NCI-H345 treated with DMSO at 0.1 percent for 48 hours (cell line): ENCODE data around the gene POLR1B.
"Not testable (repeated sequence)": the region's sequence is repeated elsewhere in the genome, so short reads cannot be mapped to it uniquely, and the experiment has no call there.

Experiments
- DNase-seq: peaks from one replicate; lab custom pipeline; 2025; ENCODE audit not compliant: unreplicated experiment; lab: John Stamatoyannopoulos, UW

Gene POLR1B

GRCh38 chr2:112542123-112542983, at the start of gene POLR1B:
Gene POLR1B (plus strand): TSS chr2:112542465. CDS start chr2:112542495, 30 bp downstream.
- peak; percentile 85 for DNase-seq

- no peak for DNase-seq
Observed at GRCh38 chr2:112493048-112493447, 49.2 kb upstream of the POLR1B start.

GRCh38 chr2:112493858-112494648, 48.2 kb upstream of the POLR1B start:
- no peak for DNase-seq

DNA sequence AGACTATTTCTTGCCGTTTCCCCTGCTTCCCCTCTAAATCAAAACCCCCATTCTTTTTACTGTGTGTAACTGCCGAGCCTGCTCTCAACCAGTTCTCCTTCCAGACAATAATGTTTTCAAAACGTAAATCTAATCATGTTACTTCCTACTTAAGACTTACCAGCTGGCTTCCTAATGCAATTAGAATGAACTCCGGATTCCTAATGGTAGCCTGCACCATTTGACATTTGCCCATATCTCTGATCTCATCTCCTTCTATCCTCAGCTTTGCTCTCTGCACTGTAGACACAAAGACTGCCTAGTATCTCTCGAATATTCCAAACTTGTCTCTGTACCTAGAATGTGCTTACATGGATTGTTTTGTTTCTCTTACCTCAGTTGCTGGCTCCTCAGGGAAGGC, 47.4 kb upstream of the POLR1B start:
- no peak for DNase-seq

DNA sequence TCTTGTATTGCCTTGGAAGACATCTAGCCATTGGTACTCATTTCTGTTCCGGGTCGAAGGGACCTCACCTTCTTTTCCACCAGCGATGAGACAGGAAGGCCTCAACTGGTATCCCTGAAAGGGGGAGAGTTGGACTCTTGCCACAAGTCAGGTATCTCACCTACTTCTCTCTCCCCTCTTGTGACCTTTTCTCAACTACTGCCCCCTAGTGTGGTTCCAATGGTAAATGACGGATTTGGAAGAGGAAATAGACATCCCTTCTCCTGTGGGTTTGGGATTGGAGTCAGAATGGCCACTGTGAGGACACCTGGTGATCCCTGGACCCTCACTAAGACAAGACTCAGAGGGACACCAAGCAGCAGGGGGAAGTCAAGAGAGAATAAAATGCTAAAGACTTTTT, 46.4 kb upstream of the POLR1B start:
- not testable (repeated sequence) for DNase-seq

DNA sequence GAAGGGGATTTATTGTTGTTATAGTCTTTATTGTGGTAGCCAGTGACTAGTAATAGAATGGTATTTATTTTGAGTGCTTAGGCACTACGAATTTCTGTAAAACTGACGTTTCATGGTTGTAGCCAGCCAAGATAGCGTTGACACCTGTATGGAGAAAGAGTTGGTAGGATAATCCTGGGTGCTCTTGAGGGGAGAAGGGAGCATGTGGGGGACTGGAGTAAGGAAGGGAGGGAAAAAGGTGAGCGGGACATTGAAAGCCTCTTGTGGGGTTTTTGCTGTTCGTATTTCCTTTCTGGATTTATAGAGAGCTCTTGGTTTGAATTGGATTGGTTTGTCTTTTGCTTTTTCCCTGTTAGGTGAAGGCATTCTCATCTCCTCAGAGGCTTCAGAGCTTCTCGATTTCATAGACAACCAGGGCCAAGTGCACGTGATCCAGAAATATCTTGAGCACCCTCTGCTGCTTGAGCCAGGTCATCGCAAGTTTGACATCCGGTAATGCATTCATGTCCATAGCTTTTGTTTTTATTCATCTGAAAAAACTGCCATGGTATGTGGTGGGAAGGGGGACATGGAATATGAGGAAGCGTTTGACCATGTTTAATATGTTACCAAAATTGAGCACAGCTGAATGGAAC, 41.3 kb upstream of the POLR1B start:
- DNase-seq: not testable (repeated sequence)

DNA sequence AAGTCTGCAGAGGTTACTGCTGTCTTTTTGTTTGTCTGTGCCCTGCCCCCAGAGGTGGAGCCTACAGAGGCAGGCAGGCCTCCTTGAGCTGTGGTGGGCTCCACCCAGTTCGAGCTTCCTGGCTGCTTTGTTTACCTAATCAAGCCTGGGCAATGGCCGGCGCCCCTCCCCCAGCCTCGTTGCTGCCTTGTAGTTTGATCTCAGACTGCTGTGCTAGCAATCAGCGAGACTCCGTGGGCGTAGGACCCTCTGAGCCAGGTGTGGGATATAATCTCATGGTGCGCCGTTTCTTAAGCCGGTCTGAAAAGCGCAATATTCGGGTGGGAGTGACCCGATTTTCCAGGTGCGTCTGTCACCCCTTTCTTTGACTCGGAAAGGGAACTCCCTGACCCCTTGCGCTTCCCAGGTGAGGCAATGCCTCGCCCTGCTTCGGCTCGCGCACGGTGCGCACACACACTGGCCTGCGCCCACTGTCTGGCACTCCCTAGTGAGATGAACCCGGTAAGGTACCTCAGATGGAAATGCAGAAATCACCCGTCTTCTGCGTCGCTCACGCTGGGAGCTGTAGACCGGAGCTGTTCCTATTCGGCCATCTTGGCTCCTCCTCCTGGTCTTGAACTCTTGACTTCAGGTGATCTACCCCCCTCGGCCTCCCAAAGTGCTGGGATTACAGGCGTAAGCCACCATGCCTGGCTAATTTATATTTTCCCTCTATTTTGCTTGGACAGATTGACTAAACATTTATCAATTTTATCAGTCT, 32.8 kb upstream of the POLR1B start:
- not testable (repeated sequence) for DNase-seq

- no peak for DNase-seq
Observed at GRCh38 chr2:112516801-112517200, 25.5 kb upstream of the POLR1B start.

DNA sequence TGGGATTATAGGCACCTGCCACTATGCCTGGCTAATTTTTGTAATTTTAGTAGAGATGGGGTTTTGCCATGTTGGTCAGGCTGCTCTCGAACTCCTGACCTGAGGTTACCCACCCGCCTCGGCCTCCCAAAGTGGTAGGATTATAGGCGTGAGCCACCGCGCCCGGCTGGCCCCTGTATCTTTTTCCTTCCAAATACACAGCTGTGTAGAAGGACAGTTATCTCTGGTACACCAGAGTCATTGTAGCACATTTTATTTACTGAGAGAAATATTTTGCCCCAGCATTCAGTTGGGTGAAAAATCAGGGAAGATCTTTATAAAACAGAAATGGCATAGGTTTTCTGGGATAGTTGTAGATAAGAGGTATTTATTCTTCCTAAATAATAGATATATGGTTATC, 23.5 kb upstream of the POLR1B start:
- DNase-seq: no peak

GRCh38 chr2:112519506-112519905, 22.8 kb upstream of the POLR1B start:
- DNase-seq: no peak

GRCh38 chr2:112520234-112520783, 22.0 kb upstream of the POLR1B start:
- no peak for DNase-seq

DNA sequence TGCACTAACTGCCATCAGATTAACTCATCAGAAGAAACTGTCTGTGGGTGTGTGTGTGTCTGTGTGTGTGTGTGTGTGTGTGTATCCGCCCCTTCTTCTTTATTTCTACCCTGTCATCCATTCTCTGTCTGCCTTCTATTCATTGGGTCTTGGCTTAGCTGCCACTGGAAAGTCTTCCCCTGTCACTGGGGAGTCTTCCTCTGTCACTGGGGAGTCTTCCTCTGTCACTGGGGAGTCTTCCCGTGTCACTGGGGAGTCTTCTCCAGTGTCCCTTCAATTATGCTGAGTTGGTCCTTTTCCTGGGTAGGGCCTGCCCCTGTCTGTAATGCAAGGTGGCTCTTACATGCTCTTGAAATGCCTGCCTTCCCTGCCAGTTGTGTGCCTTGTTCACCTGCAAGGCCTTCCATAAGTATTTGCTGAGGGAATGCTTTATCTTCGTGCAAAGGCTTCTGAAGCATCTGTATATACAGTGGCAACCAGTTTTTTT, 18.9 kb upstream of the POLR1B start:
- DNase-seq: no peak

GRCh38 chr2:112524276-112524675, 18.0 kb upstream of the POLR1B start:
- not testable (repeated sequence) for DNase-seq

- DNase-seq: no peak
Observed at GRCh38 chr2:112528541-112528940, 13.7 kb upstream of the POLR1B start.

DNA sequence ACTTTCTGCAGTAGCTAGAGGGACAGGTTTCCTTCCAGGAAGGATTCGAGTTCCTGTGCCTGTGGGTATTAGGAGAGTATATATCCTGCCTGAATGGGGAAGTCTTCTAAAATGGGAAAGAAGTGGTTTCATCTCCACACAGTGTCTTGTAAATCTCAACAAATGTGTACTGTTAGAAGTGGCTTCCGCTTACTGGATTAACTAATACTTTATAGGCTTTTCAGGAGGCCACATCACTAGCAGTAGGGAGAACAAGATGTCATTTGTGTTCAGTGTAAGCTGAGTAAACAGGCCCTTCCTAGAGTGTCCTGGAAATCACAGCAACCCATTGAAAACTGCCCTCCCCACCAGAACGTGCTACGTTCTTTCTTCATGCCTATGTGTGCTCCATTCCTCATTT, 12.5 kb upstream of the POLR1B start:
- DNase-seq: no peak

- no peak for DNase-seq
Observed at GRCh38 chr2:112530728-112531127, 11.5 kb upstream of the POLR1B start.

- DNase-seq: no peak
Observed at GRCh38 chr2:112534826-112535225, 7.4 kb upstream of the POLR1B start.

GRCh38 chr2:112536665-112537064, 5.6 kb upstream of the POLR1B start:
- DNase-seq: not testable (repeated sequence)

- DNase-seq: no peak
Observed at GRCh38 chr2:112539306-112539705, 3.0 kb upstream of the POLR1B start.

DNA sequence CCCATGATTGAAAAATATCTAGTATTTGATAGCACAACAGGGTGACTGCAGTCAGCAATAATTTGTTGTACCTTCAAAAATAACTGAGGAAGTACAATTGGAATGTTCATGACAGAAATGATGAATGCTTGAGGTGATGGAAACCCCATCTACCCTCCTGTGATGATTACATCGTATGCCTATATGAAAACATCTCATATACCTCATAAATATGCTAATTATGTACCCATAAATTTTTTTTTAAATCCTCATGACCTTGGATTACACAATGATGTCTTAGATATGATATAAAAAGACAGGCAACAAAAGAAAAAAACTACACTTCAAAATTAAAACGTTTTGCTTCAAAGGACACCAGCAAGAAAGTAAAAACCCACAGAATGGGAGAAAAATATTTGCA, 1.4 kb upstream of the POLR1B start:
- DNase-seq: no peak
